ENCODE results near the gene THSD4. TPM values are rescaled to one million over a fixed set of nuclear protein-coding genes. Genes with fewer than 3 reads are reported as not detected.

THSD4 gene
- total and polyA plus RNA-seq, 7 donors = 0.21 to 3.1 (median 1.8) TPM

DNA sequence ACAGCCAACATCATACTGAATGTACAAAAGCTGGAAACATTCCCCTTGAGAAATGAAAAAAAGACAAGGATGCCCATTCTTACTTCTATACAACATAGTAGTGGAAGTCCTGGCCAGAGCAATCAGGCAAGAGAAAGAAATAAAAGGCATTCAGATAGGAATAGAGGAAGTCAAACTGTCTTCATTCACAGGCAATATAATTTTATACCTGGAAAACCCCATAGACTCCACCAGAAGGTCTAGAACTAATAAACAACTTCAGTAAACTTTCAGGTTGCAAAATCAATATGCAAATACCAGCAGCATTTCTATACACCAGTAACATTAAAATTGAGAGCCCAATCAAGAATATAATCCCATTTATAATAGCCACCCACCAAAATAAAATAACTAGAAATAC, 27.1 kb upstream of the THSD4 start:
- Histone ChIP-seq H3K4me1 (no peaks in the 10 kb centered on the region), H3K27me3 (ENCODE audit: insufficient read depth in 3 of 3, low read length in 2 of 3) (peaks cover 3 to 10% (median 3%) of the 10 kb centered on the region in 3 donors), H3K9me3 (no peaks in the 10 kb centered on the region), H3K36me3 (ENCODE audit: insufficient read depth in 1 of 2, low read depth in 1 of 2) (no peaks in the 10 kb centered on the region), H3K27ac (no peak overlapping the region), H3K4me3 (no peak overlapping the region)
- no peak for ATAC-seq
- intact Hi-C loops (cut with DNase I) = no loop called here
- DNase-seq = no peak
- no peak for TF ChIP-seq CTCF (IDR thresholded peaks at IDR 0.05)

- Histone ChIP-seq H3K9me3 (no peaks in the 10 kb centered on the region), H3K4me1 (no peaks in the 10 kb centered on the region), H3K36me3 (ENCODE audit: insufficient read depth in 1 of 2, low read depth in 1 of 2) (no peaks in the 10 kb centered on the region), H3K4me3 (no peak overlapping the region), H3K27ac (no peak overlapping the region), H3K27me3 (ENCODE audit: insufficient read depth in 3 of 3, low read length in 2 of 3) (peaks cover 3 to 10% (median 3%) of the 10 kb centered on the region in 3 donors)
- TF ChIP-seq CTCF (IDR thresholded peaks at IDR 0.05) = no peak
- WGBS, 3 donors = 96 to 100% (median 100%) methylated on average over 1 of the region's 1 CpG
- no peak for ATAC-seq
- no peak for DNase-seq
- intact Hi-C loops (cut with DNase I) = no loop called here
Observed at GRCh38 chr15:71088683-71089082, 26.6 kb upstream of the THSD4 start.

GRCh38 chr15:71089801-71090200, 25.5 kb upstream of the THSD4 start:
- no peak for ATAC-seq
- 13 to 25% (median 14%) methylated on average over 1 of the region's 1 CpG for WGBS, 3 donors
- peaks cover 3 to 7% (median 3%) of the 10 kb centered on the region in 3 donors for H3K27me3 ChIP-seq (ENCODE audit: insufficient read depth in 3 of 3, low read length in 2 of 3)
- no peak for DNase-seq
- intact Hi-C loops (cut with DNase I) = no loop called here
- no peak for TF ChIP-seq CTCF (IDR thresholded peaks at IDR 0.05)
- H3K9me3 ChIP-seq = no peaks in the 10 kb centered on the region
- H3K27ac ChIP-seq = no peak overlapping the region
- H3K4me3 ChIP-seq = no peak overlapping the region
- no peaks in the 10 kb centered on the region for H3K4me1 ChIP-seq
- no peaks in the 10 kb centered on the region for H3K36me3 ChIP-seq (ENCODE audit: insufficient read depth in 1 of 2, low read depth in 1 of 2)

DNA sequence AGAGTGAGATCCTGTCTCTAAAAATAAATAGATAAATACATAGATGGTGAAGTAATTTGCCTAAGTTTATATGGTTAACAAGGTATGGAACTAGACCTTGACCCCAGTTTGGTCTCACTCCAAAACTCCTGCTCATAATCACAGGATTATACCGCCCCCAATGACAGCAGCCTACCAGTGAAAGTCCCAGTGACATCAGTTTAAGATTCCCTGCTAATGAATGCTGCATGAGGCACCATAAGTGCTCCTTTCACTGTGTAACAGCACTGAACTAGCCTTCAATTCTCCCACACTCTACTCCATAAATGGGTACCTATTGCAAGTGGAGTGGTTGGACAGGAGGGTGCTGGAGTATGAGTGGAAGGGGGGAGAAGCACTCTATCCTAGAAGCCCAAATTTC, 23.7 kb upstream of the THSD4 start:
- peaks cover 2 to 6% (median 3%) of the 10 kb centered on the region in 3 donors for H3K27me3 ChIP-seq (ENCODE audit: insufficient read depth in 3 of 3, low read length in 2 of 3)
- H3K36me3 ChIP-seq (ENCODE audit: insufficient read depth in 1 of 2, low read depth in 1 of 2) = no peaks in the 10 kb centered on the region
- no peak overlapping the region for H3K27ac ChIP-seq
- no peaks in the 10 kb centered on the region for H3K4me1 ChIP-seq
- ATAC-seq (no peak), DNase-seq (no peak)
- TF ChIP-seq CTCF (IDR thresholded peaks at IDR 0.05) = no peak
- no peaks in the 10 kb centered on the region for H3K9me3 ChIP-seq
- intact Hi-C loops (cut with DNase I) = no loop called here
- H3K4me3 ChIP-seq = no peak overlapping the region
- 86 to 92% (median 87%) methylated on average over 1 of the region's 1 CpG for WGBS, 3 donors

DNA sequence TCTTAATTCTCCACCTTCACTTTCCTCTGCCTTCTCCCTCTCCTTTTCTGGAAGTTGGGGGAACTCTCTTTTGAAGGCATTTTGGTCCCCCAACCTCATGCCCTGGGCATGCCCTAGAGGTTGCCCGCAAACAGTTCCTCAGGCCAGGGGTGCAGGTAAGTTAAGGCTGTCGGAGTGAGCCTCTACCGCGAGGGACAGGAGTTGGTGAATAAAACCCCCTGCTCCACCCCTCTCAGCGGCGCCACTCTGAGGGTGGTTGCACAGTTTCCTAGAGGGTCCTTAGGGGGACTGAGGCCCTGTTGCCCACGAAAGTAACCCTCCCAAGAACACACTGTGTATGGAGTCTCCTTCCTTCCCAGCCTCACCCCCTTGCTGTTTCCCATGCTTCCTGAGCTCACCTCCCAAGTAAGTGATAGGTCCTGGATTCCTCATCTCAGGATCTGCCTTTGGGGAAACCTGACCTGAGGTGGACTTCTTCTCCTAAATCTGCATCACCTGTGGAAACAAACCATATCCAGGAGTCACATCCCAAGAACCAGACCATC, 23.1 kb upstream of the THSD4 start:
- TF ChIP-seq CTCF (IDR thresholded peaks at IDR 0.05) = no peak
- H3K4me1 ChIP-seq = no peaks in the 10 kb centered on the region
- intact Hi-C loops (cut with DNase I) = no loop called here
- DNase-seq (no peak), ATAC-seq (no peak)
- no peaks in the 10 kb centered on the region for H3K9me3 ChIP-seq
- H3K36me3 ChIP-seq (ENCODE audit: insufficient read depth in 1 of 2, low read depth in 1 of 2) = no peaks in the 10 kb centered on the region
- no peak overlapping the region for H3K4me3 ChIP-seq
- no peak overlapping the region for H3K27ac ChIP-seq
- WGBS, 3 donors = 90 to 94% (median 93%) methylated on average over 7 of the region's 7 CpGs
- H3K27me3 ChIP-seq (ENCODE audit: insufficient read depth in 3 of 3, low read length in 2 of 3) = peaks cover 0 to 3% (median 3%) of the 10 kb centered on the region in 3 donors
